Chondrocyte (in vitro differentiated cells): ENCODE measurements around the gene MIXL1. TPM values are rescaled to one million over a fixed set of nuclear protein-coding genes. Genes with fewer than 3 reads are reported as not detected.
"Not testable (repeated sequence)": the region's sequence is repeated elsewhere in the genome, so short reads cannot be mapped to it uniquely, and the experiment has no call there.

Experiments used
- DNase-seq: peaks from one replicate; pipeline ENCODE4 v3.0.0; 2021; ENCODE audit warnings: mixed read lengths, low spot score
- H3K27ac Mint-ChIP-seq: one replicate; pipeline ENCODE4 v1.8.0; 2021; ENCODE audit warnings: mild to moderate bottlenecking, moderate library complexity, mixed read lengths; ENCODE audit not compliant: unreplicated experiment
- H3K27me3 Mint-ChIP-seq: 2 replicates; pipeline ENCODE4 v1.8.0; 2021; ENCODE audit warnings: low read depth, mixed read lengths
- H3K36me3 Mint-ChIP-seq: 2 replicates; pipeline ENCODE4 v1.8.0; 2021; ENCODE audit warnings: low read depth, mixed read lengths
- H3K4me1 Mint-ChIP-seq: 2 replicates; pipeline ENCODE4 v1.8.0; 2021; ENCODE audit warnings: low read depth, mild to moderate bottlenecking, mixed read lengths
- H3K4me3 Mint-ChIP-seq: one replicate; pipeline ENCODE4 v1.8.0; 2021; ENCODE audit warnings: mild to moderate bottlenecking, moderate library complexity, mixed read lengths; ENCODE audit not compliant: unreplicated experiment
- H3K9me3 Mint-ChIP-seq: 2 replicates; pipeline ENCODE4 v1.8.0; 2021; ENCODE audit warnings: low read depth, mixed read lengths
- CTCF ChIP-seq: fragments of 200-600 bp; sonication (generic); IDR thresholded peaks from 2 replicates; pipeline ENCODE4 v1.5.0; 2021; ENCODE audit warnings: antibody characterized with exemption, mild to moderate bottlenecking, moderate library complexity
- total RNA-seq: library from RNA; stranded (reverse); gene quantifications from 3 replicates; pipeline ENCODE4 v1.2.1, GENCODE V29; 2021

Gene MIXL1
- total RNA-seq, 1 donor from 2014 or later, result 0.17 TPM

GRCh38 chr1:226239421-226239820 lies 16.0 kb downstream of the MIXL1 start:
- DNase-seq, result no peak
- Mint-ChIP-seq H3K27ac (no peak overlapping the region), H3K4me1 (no peaks in the 10 kb centered on the region), H3K27me3 (no peaks in the 10 kb centered on the region), H3K9me3 (no peaks in the 10 kb centered on the region), H3K4me3 (no peak overlapping the region), H3K36me3 (peaks cover 2% of the 10 kb centered on the region)
- TF ChIP-seq CTCF, result no peak

- DNase-seq, result no peak
- Mint-ChIP-seq H3K36me3 (no peaks in the 10 kb centered on the region), H3K27me3 (no peaks in the 10 kb centered on the region), H3K4me3 (no peak overlapping the region), H3K9me3 (no peaks in the 10 kb centered on the region), H3K4me1 (peaks cover 4% of the 10 kb centered on the region), H3K27ac (no peak overlapping the region)
- TF ChIP-seq CTCF, result no peak
Observed at GRCh38 chr1:226248091-226248490, 24.6 kb downstream of the MIXL1 start.

GRCh38 chr1:226248796-226249195 lies 25.3 kb downstream of the MIXL1 start:
- TF ChIP-seq CTCF, result no peak
- H3K4me3 Mint-ChIP-seq, result no peak overlapping the region
- H3K36me3 Mint-ChIP-seq, result no peaks in the 10 kb centered on the region
- peaks cover 4% of the 10 kb centered on the region for H3K4me1 Mint-ChIP-seq
- H3K27ac Mint-ChIP-seq, result no peak overlapping the region
- H3K27me3 Mint-ChIP-seq, result no peaks in the 10 kb centered on the region
- DNase-seq, result no peak
- no peaks in the 10 kb centered on the region for H3K9me3 Mint-ChIP-seq

- Mint-ChIP-seq H3K9me3 (no peaks in the 10 kb centered on the region), H3K4me1 (peaks cover 4% of the 10 kb centered on the region), H3K27me3 (no peaks in the 10 kb centered on the region), H3K36me3 (no peaks in the 10 kb centered on the region), H3K27ac (no peak overlapping the region), H3K4me3 (no peak overlapping the region)
- TF ChIP-seq CTCF, result no peak
- no peak for DNase-seq
Observed at GRCh38 chr1:226250511-226250910, 27.0 kb downstream of the MIXL1 start.

GRCh38 chr1:226252841-226253240 lies 29.4 kb downstream of the MIXL1 start:
- H3K9me3 Mint-ChIP-seq, H3K27ac Mint-ChIP-seq, H3K4me3 Mint-ChIP-seq, H3K4me1 Mint-ChIP-seq, H3K27me3 Mint-ChIP-seq, H3K36me3 Mint-ChIP-seq: not testable (repeated sequence)
- peak; percentile 48 for DNase-seq

- no peak for DNase-seq
- no peaks in the 10 kb centered on the region for H3K27me3 Mint-ChIP-seq
- H3K27ac Mint-ChIP-seq, result no peak overlapping the region
- TF ChIP-seq CTCF, result no peak
- no peaks in the 10 kb centered on the region for H3K9me3 Mint-ChIP-seq
- H3K4me1 Mint-ChIP-seq, result no peaks in the 10 kb centered on the region
- no peaks in the 10 kb centered on the region for H3K36me3 Mint-ChIP-seq
- no peak overlapping the region for H3K4me3 Mint-ChIP-seq
Observed at GRCh38 chr1:226253933-226254332, 30.5 kb downstream of the MIXL1 start.
